NT2/D1 (cell line): ENCODE results near the gene CFD.

Experiments
- SUZ12 ChIP-seq: IDR thresholded peaks from 2 replicates; pipeline ENCODE4 v1.6.1; 2011; ENCODE audit not compliant: insufficient read length, insufficient read depth; ENCODE audit errors: extremely low read depth
- YY1 ChIP-seq: IDR thresholded peaks from 2 replicates; pipeline ENCODE4 v1.6.1; 2011; ENCODE audit not compliant: insufficient read length, insufficient read depth
- ZNF274 ChIP-seq: IDR thresholded peaks from 2 replicates; pipeline ENCODE4 v1.6.1; 2011; ENCODE audit warnings: mild to moderate bottlenecking, low read depth, low read length

DNA sequence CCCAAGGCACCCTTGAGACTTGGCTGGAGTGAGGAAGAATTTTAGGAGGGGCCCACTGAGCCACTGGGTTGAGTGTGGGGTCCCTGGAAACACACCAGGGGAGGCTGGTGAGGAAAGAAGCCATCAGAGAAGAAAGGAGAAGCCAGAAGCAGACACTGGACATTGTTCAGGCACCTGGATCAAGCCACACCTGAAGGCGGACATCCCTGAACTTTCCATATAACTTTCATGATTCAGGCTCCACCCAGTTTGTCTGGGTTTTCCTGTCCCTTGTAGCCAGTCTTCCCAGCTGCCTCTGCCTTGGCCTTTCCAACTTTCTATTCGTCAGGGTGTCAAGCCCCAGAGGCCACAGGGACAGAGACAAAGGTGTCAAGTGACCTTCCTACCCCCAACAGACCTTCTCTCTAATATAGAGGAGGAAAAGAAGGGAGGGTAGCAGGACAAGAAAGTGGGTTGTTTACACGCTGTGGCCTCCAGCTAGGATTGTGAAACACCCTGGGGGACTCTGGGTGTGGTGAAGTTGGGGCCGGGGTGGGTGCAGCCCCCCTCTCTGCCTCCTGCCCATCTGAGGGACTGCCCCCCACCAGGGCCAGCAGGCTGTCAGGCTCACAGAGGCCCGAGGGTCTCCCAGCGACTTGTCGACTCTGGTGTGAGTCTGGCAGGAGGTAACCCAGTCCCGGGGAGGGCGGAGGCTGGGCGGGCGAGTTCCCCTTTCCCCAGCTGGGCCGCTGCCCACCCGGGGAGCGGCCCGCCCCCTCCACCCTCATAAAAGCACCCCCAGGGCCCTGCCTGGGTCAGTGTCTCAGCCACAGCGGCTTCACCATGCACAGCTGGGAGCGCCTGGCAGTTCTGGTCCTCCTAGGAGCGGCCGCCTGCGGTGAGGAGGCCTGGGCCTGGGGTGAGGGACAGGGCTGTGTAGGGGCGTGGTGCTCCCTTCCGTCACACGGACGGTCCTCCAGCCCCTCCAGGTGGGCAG is at the start of gene CFD:
- TF ChIP-seq ZNF274 (no peak), YY1 (no peak), SUZ12 (no peak)
